GM12865 (cell line): ENCODE measurements around the gene TMOD3.
"Not testable (repeated sequence)": the region's sequence is repeated elsewhere in the genome, so short reads cannot be mapped to it uniquely, and the experiment has no call there.

Experiments used
- DNase-seq: peaks from one replicate; pipeline ENCODE4 v3.0.0; 2010; ENCODE audit warnings: low read depth
- H3K4me3 ChIP-seq: 2 replicates; pipeline ENCODE4 v1.5.1; 2011; ENCODE audit warnings: mild to moderate bottlenecking, low read depth, low read length, control low read depth
- CTCF ChIP-seq: IDR thresholded peaks from 2 replicates; pipeline ENCODE4 v1.5.1; 2011; ENCODE audit warnings: low read length, control low read depth, low read depth, inconsistent platforms; ENCODE audit not compliant: insufficient read depth; ENCODE audit errors: missing control alignments

TMOD3 gene

GRCh38 chr15:51829376-51830275 is at the start of gene TMOD3:
TMOD3 (plus strand) TSS chr15:51829653; CDS start chr15:51862885, 33,232 bp downstream.
- TF ChIP-seq CTCF, result no peak
- H3K4me3 ChIP-seq, result peak within 1 kb of the TSS; percentile 98
- DNase-seq, result peak; percentile 94

- no peak for DNase-seq
- no peak for TF ChIP-seq CTCF
- no peak overlapping the region for H3K4me3 ChIP-seq
Observed at GRCh38 chr15:51780636-51781035, 48.8 kb upstream of the TMOD3 start.

GRCh38 chr15:51781506-51781905 is 47.9 kb upstream of the TMOD3 start:
- DNase-seq, result no peak
- TF ChIP-seq CTCF, result no peak
- H3K4me3 ChIP-seq, result no peak overlapping the region

GRCh38 chr15:51782357-51782896 is 47.0 kb upstream of the TMOD3 start:
- DNase-seq, result peak; percentile 14
- H3K4me3 ChIP-seq, result no peak overlapping the region
- TF ChIP-seq CTCF, result no peak

GRCh38 chr15:51783967-51784366 is 45.5 kb upstream of the TMOD3 start:
- TF ChIP-seq CTCF, result no peak
- no peak overlapping the region for H3K4me3 ChIP-seq
- no peak for DNase-seq

GRCh38 chr15:51787130-51787529 is 42.3 kb upstream of the TMOD3 start:
- DNase-seq, H3K4me3 ChIP-seq: not testable (repeated sequence)

GRCh38 chr15:51792474-51792873 is 37.0 kb upstream of the TMOD3 start:
- not testable (repeated sequence) for H3K4me3 ChIP-seq, DNase-seq
